Measurements from ENCODE around the gene TAOK2.

The TAOK2 gene

DNA sequence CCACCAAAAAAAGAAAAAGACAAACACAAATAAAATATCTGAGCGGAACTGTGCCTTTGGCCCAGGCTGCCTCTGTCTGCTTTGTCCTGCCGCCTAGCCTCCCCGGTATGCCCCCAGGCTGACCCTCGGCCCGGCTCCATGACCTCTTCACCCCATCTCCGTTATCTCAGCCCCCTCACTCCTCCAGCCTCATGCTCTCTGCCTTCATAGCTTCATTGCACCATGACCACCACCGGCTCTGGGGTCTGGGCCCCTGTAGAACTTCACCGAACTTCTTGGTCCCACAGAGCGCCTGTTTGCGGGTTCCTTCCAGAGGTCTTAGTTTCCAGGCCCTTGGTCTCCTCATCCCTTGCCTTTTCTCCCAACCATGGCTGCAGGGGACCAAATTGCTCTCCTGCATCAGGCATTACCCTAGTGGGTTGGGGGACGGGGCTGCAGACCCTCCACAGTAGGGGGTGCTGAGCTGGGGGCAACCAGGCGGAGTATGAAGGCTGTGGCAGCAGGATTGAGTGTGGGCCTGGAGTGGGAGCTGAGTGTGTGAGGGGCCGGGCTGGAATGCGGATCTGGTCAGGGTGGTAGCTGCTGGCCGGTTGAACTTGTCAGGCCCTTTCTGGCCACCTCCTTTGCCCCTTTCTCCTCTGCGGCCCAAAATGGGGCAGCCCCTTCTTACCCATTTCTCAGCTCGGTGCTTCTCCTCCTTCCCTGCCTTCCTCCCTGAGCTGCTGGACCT lies 14.8 kb downstream of the TAOK2 start:
- no peak for DNase-seq

DNA sequence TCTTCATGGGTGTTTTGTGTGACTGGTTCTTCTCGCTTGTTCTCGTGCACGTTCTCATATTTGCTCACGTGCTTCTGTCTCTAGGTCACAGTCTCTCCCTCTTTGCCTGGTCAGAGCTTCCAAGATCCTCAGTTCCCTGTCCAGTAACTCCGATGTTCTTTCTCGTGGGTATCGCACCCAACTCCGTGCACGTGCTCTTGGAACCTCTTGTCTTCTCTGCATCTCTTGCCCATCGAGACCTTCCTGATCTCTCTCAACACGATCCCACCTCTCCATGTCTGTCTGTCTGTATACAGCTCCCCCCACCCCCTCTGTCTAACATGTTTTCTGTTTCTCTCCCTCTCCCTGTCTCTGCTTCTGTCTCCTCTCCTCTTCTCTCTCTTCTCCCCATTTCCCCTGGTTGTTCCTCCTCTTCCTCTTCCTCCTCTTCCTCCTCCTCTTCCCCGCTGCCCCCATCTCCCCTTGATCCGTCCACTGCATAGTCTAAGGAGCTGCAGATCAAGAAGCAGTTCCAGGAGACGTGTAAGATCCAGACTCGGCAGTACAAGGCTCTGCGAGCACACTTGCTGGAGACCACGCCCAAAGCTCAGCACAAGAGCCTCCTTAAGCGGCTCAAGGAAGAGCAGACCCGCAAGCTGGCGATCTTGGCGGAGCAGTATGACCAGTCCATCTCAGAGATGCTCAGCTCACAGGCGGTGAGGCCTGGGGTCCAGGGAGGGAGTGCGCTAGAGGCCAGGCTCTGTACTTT lies 15.6 kb downstream of the TAOK2 start:
- no peak for DNase-seq

DNA sequence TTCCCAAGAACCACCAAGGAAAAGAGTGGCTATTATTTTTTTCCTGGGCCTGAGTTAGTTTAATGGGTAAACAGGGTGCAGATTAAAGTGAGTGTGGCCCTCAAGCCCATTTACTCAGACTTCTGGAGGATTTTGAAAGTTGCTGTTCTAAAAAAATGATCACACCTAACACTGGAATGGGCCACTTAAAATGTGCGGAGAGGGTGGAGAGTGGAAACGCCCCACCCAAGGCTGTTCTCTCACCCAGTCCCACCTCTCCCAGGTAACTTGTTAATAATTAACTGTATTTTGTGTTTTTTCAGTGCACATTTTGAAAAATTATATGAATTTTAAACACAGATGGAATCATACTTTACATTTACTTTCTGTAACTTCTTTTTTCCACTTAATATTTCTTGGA lies 16.4 kb downstream of the TAOK2 start:
- no peak for DNase-seq

- no peak for DNase-seq
Observed at GRCh38 chr16:29990883-29991570, 17.4 kb downstream of the TAOK2 start.

DNA sequence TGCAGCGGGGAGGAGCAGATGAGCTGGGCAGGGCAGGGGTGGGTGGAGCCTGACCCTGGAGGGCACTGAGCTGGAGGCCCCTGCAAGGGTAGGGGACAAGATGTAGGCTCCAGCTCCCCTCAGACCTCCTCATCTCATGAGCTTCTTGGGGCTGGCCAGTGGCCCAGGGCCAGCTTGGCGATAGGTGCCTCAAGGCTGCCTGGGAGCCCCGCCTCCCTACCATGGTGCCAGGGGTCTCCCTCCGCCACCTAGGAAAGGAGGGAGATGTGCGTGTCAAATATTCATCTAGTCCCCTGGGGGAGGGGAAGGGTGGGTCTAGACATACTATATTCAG lies 17.9 kb downstream of the TAOK2 start:
- no peak for DNase-seq

- DNase-seq: no peak
Observed at GRCh38 chr16:29992344-29992967, 18.8 kb downstream of the TAOK2 start.

DNA sequence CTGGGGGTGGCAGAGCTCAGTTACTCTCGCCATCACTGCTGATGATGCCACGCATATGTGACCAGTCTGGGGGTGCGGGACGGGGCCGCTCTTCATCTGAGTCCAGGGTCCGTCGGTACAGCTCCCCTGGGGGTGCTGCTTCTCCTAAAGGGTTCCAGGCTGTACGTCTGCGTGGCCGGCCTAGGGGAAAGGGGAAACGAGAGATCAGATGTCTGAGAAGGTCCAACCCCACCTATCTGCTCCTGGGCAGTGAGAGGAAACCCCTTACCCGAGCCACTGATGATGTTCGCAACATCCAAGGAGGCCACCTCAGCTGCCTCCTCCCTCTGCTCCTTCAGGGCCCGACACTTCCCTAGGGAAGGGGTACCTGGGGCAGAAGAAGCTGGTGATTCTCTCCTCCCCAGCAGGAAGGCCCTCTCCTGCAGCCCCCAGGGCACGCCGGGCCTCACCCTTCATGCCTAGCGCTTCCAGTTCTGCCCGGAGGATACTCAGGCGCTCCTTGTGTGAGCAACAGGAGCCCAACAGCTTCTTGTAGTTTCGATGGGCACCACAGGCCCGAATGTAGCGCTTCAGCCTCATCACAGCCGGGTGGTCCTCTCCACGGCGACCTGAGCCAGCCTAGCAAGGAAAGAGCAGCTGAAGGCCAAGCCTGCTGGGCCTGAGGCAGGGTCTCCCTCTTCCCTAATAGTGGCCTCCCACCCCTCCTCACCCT lies 19.7 kb downstream of the TAOK2 start:
- DNase-seq: no peak

DNA sequence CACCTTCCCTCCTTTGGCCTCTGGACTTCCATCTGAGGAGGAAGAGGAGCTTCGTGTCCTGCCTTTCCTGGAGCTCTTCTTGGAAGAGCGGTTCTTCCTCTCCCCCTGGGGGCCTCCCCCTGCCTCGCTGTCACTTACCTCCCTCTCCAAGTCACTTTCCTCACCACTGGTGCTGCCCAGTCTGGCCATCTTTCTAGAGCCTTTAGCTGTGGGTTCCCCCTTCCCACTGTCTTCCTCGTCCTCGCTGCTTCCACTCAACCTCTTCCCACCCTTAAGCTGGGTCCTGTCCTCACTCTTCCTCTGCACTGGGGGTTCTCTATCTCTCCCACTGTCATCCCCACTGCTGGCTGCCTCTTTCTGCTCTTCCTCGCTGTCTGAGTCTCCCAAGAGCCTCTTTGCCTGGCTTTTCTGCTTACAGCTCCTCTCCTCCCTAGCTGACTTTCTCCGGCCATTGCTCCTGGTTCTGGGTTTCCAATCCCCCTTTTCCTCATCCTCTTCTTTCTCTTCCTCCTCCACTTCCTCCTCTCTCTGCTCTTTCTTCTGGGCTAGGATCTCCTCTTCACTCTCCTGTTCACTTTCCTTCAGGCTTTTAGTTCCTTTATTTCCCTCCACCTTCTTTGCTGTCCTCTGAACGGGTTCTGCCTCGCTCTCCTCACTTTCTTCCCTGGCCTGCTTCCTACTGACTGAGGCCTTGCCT lies 20.4 kb downstream of the TAOK2 start:
- DNase-seq: no peak

DNA sequence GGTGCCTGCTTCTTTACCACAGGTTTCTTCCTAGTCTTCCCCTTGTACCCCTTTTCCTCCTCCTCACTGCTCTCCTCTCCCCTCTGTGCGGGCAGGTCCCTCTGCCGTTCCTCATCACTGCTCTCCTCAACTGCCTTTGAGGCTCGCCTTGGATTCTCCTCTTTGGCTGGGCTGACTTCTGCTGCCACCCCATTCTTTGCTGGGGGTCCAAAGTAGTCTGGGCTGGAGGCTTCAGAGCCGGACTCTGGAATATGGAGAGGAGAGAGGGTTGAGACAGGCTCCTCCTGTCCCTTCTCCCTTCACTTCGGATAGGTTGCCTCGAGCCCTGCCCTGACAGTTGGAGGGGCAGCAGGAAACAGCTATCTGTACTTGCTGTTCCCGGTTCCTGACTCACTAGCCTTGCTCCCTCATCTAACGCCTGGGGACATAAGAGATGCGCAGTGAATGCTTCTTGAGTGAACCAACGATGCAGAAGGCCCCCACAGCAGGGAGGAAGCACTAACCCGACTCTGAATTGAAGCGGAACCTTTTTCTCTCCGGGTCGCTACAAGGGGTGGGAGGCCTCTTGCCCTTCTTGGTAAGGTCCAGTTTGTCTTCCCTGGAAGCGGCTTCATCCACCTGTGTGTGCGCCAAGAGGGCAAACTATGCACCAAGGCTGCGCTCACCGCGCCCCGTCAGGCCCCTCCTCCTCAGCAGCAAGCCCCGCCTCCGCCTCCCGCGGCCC lies 21.1 kb downstream of the TAOK2 start:
- DNase-seq: peak; percentile 80

GRCh38 chr16:29995324-29995910 lies 21.7 kb downstream of the TAOK2 start, which contains the start of gene HIRIP3:
HIRIP3 (minus strand) TSS chr16:29995617; CDS start chr16:29995605, 12 bp downstream.
- peak; percentile 84 for DNase-seq

- DNase-seq: peak; percentile 99
Observed at GRCh38 chr16:29995911-29996765, 22.5 kb downstream of the TAOK2 start, which contains the start of gene INO80E. INO80E (plus strand) TSS chr16:29996241; CDS start chr16:29996311, 70 bp downstream.

DNA sequence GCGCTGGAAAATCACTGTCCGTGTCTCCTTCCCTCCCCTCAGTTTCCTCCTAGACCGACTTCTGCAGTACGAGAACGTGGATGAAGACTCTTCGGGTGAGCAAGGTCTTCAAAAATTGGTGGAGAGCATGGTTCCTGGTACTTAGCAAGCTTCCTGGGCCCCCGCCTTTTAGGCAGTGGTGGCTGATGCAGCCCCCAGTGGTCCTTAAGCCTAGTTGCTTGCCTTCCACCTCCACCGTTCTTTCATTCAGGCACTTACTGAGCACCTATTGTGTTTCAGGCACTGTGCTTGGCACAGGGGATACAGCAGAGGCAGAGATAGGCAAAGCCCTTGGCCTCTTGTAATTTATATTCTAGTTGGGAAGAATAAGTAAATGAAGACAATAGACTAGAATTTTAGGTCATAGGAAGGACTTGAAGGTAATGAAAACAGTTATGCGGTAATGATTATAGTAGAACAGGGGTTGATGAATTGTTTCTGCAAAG lies 23.1 kb downstream of the TAOK2 start:
- no peak for DNase-seq

DNA sequence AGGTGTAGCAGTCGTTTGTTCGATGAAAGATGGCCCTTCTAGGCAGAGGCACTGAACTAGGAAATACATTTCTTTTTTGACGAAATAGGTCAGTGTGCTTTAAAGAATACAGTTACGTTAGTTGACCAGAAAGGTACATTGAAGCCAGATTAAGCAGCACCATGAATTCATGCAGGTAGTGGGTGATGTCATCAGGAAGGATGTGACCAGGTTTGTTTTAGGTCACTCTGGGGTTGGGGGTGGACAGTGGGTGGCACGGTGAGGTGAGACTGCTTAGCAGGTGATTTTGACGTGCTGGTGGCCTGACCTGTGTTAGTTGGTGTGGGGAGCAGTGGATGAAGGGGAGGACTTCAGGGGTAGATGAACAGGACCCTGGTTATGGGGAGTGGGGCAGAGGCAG lies 25.9 kb downstream of the TAOK2 start:
- DNase-seq: no peak

DNA sequence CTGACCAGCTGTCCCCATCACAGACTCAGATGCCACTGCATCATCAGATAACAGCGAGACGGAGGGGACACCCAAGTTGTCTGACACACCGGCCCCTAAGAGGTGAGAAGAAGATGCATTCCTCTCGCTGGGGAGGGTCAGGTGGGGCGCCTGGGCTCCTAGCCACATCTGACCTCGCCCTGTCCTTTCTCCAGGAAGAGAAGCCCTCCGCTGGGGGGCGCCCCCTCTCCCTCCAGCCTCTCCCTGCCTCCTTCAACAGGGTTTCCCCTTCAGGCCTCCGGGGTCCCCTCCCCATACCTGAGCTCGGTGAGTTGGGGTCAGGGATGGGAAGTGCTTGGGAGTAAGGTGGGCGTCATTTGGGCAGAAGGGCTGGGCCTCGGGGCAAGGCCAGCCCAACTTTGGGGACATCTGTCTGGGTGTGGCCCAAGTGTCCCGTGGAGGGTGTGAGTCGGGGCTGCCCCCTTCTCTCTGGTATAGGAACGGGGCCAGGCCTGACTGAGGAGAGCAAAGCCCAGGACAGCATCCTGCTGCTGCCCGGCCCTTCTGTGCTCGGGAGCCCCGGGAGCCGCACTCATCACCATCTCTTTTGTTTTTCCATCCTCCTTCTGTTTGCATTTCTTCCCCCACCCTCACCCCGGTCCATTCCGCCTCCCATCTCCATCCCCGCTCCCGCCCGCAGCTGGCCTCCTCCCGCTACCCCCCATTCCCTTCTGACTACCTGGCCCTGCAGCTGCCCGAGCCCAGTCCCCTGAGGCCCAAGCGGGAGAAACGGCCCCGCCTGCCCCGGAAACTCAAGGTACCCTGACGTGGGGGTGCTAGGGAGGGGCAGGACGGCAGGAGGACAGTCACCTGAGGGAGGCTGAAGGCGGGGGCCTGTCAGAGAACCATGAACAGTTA lies 27.3 kb downstream of the TAOK2 start:
- DNase-seq: no peak

- DNase-seq: no peak
Observed at GRCh38 chr16:30002614-30003346, 29.1 kb downstream of the TAOK2 start.

DNA sequence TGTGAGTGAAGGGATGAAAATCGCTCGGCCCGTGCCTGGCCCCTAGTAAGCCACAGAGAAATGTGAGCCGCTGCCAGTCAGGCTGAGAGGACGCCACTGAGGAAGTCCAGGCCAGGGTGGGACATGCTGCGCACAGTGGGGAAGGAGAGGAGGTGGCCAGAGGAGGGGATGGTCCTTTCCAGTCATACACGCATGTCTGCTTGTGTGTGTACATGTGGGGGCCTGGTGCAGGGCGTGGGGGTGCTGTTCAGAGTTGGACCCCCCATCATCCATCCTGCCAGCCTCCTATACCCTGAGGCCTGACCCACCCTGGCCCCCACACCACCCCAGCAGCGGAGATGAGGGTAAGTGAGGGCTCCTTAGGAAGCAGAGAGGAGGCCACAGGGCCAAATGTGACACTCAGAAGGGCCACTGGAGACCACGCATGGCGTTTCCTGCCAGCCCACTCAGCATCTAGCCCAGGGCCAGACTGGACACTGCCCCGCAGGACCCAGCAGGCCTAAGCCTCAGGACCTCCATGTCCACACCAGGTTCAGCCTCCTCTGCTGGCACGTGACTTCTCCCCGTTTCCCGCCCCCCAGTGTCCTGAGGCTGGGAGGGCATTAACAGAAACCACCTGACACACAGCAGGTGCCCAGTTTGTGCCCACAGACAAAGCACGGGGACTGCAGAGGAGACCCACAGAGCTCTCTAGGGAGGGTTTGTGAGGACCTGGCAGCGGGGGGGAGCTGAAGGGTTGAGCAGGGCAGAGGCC lies 30.2 kb downstream of the TAOK2 start:
- DNase-seq: no peak

DNA sequence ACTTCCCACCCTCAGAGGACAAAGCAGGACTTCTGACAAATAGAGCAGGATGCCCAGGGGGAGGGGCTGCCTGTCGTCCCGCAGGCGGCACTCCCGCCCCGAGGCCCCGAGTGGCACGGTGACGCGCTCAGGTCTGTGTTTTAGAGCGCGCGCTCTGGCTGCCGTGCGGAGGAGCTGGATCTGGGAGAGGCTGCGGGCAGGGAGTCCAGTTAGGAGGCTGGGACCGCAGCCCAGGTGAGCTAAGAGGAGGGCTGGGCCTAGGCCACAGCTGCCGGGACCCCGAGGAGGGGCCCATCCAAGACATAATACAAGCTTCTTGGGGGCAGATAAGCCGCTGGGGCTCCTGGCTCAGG lies 30.7 kb downstream of the TAOK2 start:
- DNase-seq: no peak
